NCI-H345 treated with DMSO at 0.1 percent for 48 hours (cell line): ENCODE data around the gene EGLN2.
"Not testable (repeated sequence)": the region's sequence is repeated elsewhere in the genome, so short reads cannot be mapped to it uniquely, and the experiment has no call there.

Experiments
- DNase-seq: peaks from one replicate; lab custom pipeline; 2025; ENCODE audit not compliant: unreplicated experiment; lab: John Stamatoyannopoulos, UW

EGLN2 gene

DNA sequence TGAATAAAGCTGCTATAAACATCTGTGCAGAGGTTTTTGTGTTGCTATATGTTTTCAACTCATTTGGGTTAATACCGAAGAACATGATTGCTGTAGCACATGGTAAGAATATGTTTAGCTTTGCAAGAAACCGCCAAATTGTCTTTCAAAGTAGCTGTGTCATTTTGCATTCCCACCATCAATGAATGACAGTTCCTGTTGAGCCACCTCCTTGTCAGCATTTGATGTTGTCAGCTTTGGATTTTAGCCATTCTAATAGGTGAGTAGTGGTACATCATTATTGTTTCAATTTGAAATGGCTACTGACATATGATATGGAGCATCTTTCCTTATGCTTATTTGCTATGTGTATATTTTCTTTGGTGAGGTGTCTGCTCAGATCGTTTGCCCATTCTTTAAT is 43.0 kb downstream of the EGLN2 start:
- not testable (repeated sequence) for DNase-seq

DNA sequence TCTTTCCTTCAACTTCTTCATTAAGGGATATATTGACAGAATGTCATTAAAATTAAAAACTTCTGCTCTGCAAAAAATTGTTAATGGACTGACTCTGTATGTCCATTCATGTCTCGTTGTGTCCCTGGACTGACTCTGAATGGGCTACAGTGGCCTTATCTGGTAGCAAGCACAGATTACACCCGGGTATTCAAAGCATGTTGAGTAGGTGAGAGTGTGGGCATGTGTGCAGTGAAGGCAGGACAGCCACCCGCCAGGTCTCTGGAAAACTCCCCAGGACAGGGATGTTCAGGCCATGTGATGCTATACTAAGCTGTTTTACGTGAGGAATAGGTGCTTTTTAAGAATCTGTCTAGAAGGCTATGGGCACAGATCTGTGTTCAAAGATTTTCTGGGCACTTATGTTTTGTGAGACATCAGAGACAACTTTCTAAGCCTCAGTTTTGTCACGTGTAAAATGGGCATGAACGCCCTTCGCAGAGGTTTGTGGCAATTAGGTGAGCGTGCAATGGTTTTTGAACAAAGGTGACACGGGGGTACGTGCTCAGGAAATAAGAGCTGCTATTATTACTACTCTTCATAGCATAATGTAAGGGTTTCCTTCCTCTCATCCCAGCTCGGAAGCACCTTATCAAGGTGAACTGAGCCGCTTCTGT is 44.1 kb downstream of the EGLN2 start:
- not testable (repeated sequence) for DNase-seq

- not testable (repeated sequence) for DNase-seq
Observed at GRCh38 chr19:40843653-40844052, 44.7 kb downstream of the EGLN2 start.

GRCh38 chr19:40846722-40847121 is 47.7 kb downstream of the EGLN2 start:
- DNase-seq, result not testable (repeated sequence)

DNA sequence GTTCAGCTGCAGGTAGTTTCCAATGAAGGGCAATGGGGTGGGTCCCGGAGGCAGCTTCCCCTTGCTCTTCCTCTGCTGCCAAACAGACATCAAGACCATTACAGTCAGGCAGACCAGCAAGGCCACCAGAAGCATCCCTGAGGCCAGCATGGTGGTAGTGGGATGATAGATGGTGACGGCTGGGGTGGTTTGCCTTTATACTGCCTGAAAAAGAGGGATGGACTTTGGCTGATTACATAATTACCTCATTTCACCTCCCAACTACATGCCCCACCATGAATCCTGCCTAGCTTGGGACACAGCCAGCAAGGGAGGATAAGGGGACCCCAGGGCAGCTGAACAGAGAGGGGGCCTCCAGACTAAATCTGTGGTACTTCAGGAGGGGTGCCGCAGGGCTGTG is 51.3 kb downstream of the EGLN2 start, which contains the start of gene CYP2A6:
CYP2A6 (minus strand) TSS at position 171 of the 400 bp plus-strand sequence; CDS start at position 150, 21 bp downstream.
- DNase-seq, result not testable (repeated sequence)

DNA sequence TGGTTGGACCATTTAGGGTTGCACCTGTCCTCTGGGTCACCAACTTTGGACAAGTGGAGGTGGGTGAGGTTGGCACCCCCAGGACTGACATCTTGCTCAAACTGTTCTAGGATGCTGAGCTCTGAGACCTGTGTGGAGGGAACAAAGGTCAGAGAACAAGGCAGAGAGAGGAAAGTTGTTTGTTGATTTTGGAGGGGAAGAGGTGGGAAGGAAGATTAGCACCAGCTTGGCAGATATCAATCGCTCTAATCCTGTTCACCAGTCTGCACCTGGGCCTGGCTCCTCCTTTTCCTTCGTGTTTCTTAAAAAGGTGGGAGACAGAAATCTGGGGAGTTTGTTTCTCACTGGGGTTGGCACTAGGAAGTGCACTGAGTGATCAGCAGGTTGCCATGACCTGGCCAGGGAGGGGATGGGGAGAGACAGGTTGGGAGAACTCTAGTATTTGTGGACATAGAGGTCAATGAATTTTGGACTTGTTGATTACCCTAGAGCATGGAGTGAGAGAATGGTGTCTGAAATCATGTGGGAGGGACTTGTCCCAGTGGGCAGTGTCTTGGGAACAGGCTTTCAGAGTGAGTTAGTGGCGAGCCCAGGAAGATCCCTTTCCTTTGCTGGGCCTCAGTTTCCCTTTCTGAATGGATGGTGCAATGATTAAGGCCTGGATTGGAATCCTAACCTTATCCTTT is 53.6 kb downstream of the EGLN2 start:
- DNase-seq, result not testable (repeated sequence)
